Hepatocyte (in vitro differentiated cells): Measurements from ENCODE around the gene CCDC148.

Experiments
- EZH2 ChIP-seq: fragments of 200-600 bp; sonication (generic); IDR thresholded peaks from 2 replicates; pipeline ENCODE4 v1.6.1; 2016; ENCODE audit warnings: antibody characterized with exemption, mild to moderate bottlenecking, borderline replicate concordance
- EZH2phosphoT487 ChIP-seq: fragments of 200-600 bp; sonication (generic); IDR thresholded peaks from one replicate; pipeline ENCODE4 v1.6.1; 2018; ENCODE audit warnings: antibody characterized with exemption, mild to moderate bottlenecking, low read depth, moderate library complexity; ENCODE audit not compliant: unreplicated experiment, severe bottlenecking
- TF ChIP-seq, protein P1 (sequence below): fragments of 200-600 bp; sonication (generic); IDR thresholded peaks from 2 replicates; pipeline ENCODE4 v1.5.1; 2016; ENCODE audit warnings: antibody characterized with exemption, mild to moderate bottlenecking; ENCODE audit not compliant: poor library complexity

DNA sequence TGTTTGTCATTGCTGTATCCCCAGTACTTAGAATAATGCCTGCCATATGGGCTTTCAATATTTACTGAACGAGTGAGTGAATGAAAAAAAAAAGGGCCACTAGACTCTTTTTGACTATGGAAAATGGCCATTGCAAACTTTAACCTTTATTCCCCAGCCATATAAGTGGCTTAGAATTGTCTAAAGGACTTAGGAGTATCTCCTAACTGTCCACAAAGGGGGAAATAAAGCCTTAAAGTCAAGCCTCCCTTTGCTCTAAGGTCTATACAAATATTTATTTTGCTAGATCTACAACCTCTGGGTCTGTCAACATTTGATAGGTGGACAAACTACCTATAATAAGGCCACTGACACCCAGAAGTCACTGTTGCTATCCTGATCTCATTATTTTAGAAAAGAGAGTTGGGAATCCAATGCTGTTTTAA is 329.2 kb downstream of the CCDC148 start:
- TF ChIP-seq, protein P1, sequence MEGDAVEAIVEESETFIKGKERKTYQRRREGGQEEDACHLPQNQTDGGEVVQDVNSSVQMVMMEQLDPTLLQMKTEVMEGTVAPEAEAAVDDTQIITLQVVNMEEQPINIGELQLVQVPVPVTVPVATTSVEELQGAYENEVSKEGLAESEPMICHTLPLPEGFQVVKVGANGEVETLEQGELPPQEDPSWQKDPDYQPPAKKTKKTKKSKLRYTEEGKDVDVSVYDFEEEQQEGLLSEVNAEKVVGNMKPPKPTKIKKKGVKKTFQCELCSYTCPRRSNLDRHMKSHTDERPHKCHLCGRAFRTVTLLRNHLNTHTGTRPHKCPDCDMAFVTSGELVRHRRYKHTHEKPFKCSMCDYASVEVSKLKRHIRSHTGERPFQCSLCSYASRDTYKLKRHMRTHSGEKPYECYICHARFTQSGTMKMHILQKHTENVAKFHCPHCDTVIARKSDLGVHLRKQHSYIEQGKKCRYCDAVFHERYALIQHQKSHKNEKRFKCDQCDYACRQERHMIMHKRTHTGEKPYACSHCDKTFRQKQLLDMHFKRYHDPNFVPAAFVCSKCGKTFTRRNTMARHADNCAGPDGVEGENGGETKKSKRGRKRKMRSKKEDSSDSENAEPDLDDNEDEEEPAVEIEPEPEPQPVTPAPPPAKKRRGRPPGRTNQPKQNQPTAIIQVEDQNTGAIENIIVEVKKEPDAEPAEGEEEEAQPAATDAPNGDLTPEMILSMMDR: no peak
- TF ChIP-seq EZH2: no peak
- TF ChIP-seq EZH2phosphoT487: no peak
